ENCODE results near the gene PRKCQ.

PRKCQ gene

GRCh38 chr10:6401558-6402348 lies 178.3 kb downstream of the PRKCQ start:
- Histone ChIP-seq H3K27ac (replicated peaks) (no peak overlapping the region), H3K27me3 (ENCODE audit: insufficient read depth, poor library complexity, severe bottlenecking) (no peaks in the 10 kb centered on the region), H3K4me3 (replicated peaks; ENCODE audit: insufficient read depth, low read length) (no peak overlapping the region; the same call in 1 of the 2 replicates)
- DNase-seq (ENCODE audit: low read depth in 1 of 2, low spot score in 1 of 2): peak; percentile 45 to 49
- no peak for TF ChIP-seq REST (IDR thresholded peaks at IDR 0.05; ENCODE audit: insufficient replicate concordance, low read depth)
- TF ChIP-seq CTCF (IDR thresholded peaks at IDR 0.05; ENCODE audit: insufficient read depth, low read length): peak; percentile 25

- TF ChIP-seq REST (IDR thresholded peaks at IDR 0.05; ENCODE audit: insufficient replicate concordance, low read depth) (no peak), SPI1 (IDR thresholded peaks at IDR 0.05; ENCODE audit: borderline replicate concordance, low read depth) (no peak), POLR2AphosphoS5 (IDR thresholded peaks at IDR 0.05; ENCODE audit: low read depth) (no peak), GABPA (IDR thresholded peaks at IDR 0.05; ENCODE audit: low read depth) (no peak), CTCF (IDR thresholded peaks at IDR 0.05; ENCODE audit: insufficient read depth, low read length) (no peak)
- peak overlapping the region; percentile 85 for H3K27ac ChIP-seq (replicated peaks)
- no peak overlapping the region for H3K4me3 ChIP-seq (replicated peaks; ENCODE audit: insufficient read depth, low read length)
- no peak for DNase-seq (ENCODE audit: low read depth in 1 of 2, low spot score in 1 of 2)
- H3K27me3 ChIP-seq (ENCODE audit: insufficient read depth, poor library complexity, severe bottlenecking): no peaks in the 10 kb centered on the region
Measured at GRCh38 chr10:6400821-6401465, 179.1 kb downstream of the PRKCQ start.

- Histone ChIP-seq H3K27me3 (ENCODE audit: insufficient read depth, poor library complexity, severe bottlenecking) (no peaks in the 10 kb centered on the region), H3K4me3 (replicated peaks; ENCODE audit: insufficient read depth, low read length) (no peak overlapping the region), H3K27ac (replicated peaks) (peak overlapping the region; percentile 85)
- TF ChIP-seq SPI1 (IDR thresholded peaks at IDR 0.05; ENCODE audit: borderline replicate concordance, low read depth) (peak; percentile 26; the same call in 1 of the 2 replicates), CTCF (IDR thresholded peaks at IDR 0.05; ENCODE audit: insufficient read depth, low read length) (no peak), GABPA (IDR thresholded peaks at IDR 0.05; ENCODE audit: low read depth) (no peak), POLR2AphosphoS5 (IDR thresholded peaks at IDR 0.05; ENCODE audit: low read depth) (no peak), REST (IDR thresholded peaks at IDR 0.05; ENCODE audit: insufficient replicate concordance, low read depth) (no peak)
- peak in 1 of 2 experiments; percentile 72 for DNase-seq (ENCODE audit: low read depth in 1 of 2, low spot score in 1 of 2)
Measured at GRCh38 chr10:6400331-6400730, 179.7 kb downstream of the PRKCQ start.

Data from HL-60 (cell line).